ENCODE data around the gene XYLB. TPM values are rescaled to one million over a fixed set of nuclear protein-coding genes. Genes with fewer than 3 reads are reported as not detected.

The XYLB gene
- total RNA-seq, 1 experiment from 2014 or later, result 14.0 TPM

DNA sequence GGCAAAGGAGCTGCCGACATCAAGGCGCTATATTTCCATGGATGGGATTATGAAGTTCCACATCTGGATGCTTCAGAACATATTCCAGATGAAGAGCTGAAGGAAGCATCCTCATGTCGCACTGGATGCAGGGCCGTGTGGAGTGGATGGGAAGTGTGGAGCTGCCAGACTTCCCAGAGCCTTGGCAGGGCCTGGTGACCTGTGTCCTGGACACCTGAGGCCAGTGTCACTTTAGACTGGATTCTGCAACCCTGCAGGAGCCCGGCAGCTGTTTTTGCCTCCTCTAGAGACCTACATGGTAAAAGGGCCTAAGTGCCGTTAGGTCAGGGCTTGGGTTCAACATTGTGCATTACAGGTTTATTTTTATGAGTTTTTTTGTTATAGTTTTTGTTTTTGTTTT, 11.3 kb upstream of the XYLB start:
- no peaks in the 10 kb centered on the region for H3K79me2 ChIP-seq (ENCODE audit: insufficient read depth, low read length)
- TF ChIP-seq, protein P1, sequence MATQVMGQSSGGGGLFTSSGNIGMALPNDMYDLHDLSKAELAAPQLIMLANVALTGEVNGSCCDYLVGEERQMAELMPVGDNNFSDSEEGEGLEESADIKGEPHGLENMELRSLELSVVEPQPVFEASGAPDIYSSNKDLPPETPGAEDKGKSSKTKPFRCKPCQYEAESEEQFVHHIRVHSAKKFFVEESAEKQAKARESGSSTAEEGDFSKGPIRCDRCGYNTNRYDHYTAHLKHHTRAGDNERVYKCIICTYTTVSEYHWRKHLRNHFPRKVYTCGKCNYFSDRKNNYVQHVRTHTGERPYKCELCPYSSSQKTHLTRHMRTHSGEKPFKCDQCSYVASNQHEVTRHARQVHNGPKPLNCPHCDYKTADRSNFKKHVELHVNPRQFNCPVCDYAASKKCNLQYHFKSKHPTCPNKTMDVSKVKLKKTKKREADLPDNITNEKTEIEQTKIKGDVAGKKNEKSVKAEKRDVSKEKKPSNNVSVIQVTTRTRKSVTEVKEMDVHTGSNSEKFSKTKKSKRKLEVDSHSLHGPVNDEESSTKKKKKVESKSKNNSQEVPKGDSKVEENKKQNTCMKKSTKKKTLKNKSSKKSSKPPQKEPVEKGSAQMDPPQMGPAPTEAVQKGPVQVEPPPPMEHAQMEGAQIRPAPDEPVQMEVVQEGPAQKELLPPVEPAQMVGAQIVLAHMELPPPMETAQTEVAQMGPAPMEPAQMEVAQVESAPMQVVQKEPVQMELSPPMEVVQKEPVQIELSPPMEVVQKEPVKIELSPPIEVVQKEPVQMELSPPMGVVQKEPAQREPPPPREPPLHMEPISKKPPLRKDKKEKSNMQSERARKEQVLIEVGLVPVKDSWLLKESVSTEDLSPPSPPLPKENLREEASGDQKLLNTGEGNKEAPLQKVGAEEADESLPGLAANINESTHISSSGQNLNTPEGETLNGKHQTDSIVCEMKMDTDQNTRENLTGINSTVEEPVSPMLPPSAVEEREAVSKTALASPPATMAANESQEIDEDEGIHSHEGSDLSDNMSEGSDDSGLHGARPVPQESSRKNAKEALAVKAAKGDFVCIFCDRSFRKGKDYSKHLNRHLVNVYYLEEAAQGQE (IDR thresholded peaks at IDR 0.05; ENCODE audit: low read depth), result no peak
- ChIA-PET POLR2A (no interaction called here), RAD21 (ENCODE audit: low non-redundant PET in 1 of 2, low total read pairs in 2 of 2, uncharacterized antibody in 2 of 2, unreplicated experiment in 2 of 2) (no interaction called here), CTCF (interaction anchor here (0.9 to 1.7 kb wide), 2 partner anchors 11 to 37 kb away, joined by 3 to 5 read pairs; partner anchors contain the start of gene XYLB)
- H3K4me3 ChIP-seq (replicated peaks in 1 of 2; ENCODE audit: low read depth in 1 of 2, low read length in 2 of 2), result no peak overlapping the region
- no peak overlapping the region for H3K27ac ChIP-seq (ENCODE audit: low read depth, low read length)
- no peaks in the 10 kb centered on the region for H3K9me3 ChIP-seq (ENCODE audit: control insufficient read depth in 1 of 2, insufficient read depth in 1 of 2, low read depth in 1 of 2, low read length in 2 of 2)
- no peaks in the 10 kb centered on the region for H3K36me3 ChIP-seq (ENCODE audit: control insufficient read depth in 1 of 2, insufficient read depth in 2 of 2, low read length in 2 of 2)
- DNase-seq (ENCODE audit: low read depth, low spot score) (no peak), ATAC-seq (no peak)
- H3K9ac ChIP-seq (ENCODE audit: low read length), result no peak overlapping the region
- H4K20me1 ChIP-seq (ENCODE audit: insufficient read depth), result no peaks in the 10 kb centered on the region
- no TSS peak for BruUV-seq (replicated peaks)
- no peaks in the 10 kb centered on the region for H3K27me3 ChIP-seq (ENCODE audit: insufficient read depth, low read length)
- no peak overlapping the region for H3K4me2 ChIP-seq (ENCODE audit: low read length)
- H3K4me1 ChIP-seq (ENCODE audit: control insufficient read depth in 1 of 2, insufficient read depth in 2 of 2, low read length in 2 of 2), result no peaks in the 10 kb centered on the region
- H3K9me2 ChIP-seq (ENCODE audit: insufficient read depth), result no peaks in the 10 kb centered on the region
- H2AFZ ChIP-seq (ENCODE audit: low read depth, low read length, poor library complexity, severe bottlenecking), result no peak overlapping the region
- intact Hi-C loops (cut with micrococcal nuclease), result no loop called here

DNA sequence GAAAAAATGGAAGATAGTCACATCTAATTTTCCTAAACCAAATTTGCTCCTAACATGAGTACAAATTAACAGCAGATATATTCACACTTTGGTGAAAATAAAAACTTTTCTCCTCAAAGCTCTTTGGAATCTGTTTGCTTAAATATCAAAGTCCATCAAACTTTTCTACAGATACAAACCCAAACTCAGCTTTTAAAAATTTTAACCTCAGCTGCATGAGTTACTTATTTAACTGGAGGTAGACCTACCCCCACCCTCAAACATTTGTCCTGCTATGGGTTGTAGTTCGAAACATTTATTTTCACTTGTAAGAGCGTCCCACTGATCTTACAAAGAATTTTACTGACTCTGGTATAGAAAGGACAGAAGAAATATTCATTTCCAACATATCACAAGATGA, 8.9 kb upstream of the XYLB start:
- intact Hi-C loops (cut with micrococcal nuclease), result no loop called here
- no peaks in the 10 kb centered on the region for H3K4me1 ChIP-seq (ENCODE audit: control insufficient read depth in 1 of 2, insufficient read depth in 2 of 2, low read length in 2 of 2)
- ChIA-PET RAD21 (ENCODE audit: low non-redundant PET in 1 of 2, low total read pairs in 2 of 2, uncharacterized antibody in 2 of 2, unreplicated experiment in 2 of 2) (no interaction called here), CTCF (no interaction called here), POLR2A (interaction anchor here (1.0 kb wide), 1 partner anchor 9 kb away, joined by 3 read pairs; the partner anchor contains the start of gene XYLB)
- no peak overlapping the region for H3K27ac ChIP-seq (ENCODE audit: low read depth, low read length)
- H3K9ac ChIP-seq (ENCODE audit: low read length), result no peak overlapping the region
- no peaks in the 10 kb centered on the region for H3K27me3 ChIP-seq (ENCODE audit: insufficient read depth, low read length)
- H4K20me1 ChIP-seq (ENCODE audit: insufficient read depth), result no peaks in the 10 kb centered on the region
- TF ChIP-seq EZH2 (IDR thresholded peaks at IDR 0.05), result no peak
- TF ChIP-seq, protein P2, sequence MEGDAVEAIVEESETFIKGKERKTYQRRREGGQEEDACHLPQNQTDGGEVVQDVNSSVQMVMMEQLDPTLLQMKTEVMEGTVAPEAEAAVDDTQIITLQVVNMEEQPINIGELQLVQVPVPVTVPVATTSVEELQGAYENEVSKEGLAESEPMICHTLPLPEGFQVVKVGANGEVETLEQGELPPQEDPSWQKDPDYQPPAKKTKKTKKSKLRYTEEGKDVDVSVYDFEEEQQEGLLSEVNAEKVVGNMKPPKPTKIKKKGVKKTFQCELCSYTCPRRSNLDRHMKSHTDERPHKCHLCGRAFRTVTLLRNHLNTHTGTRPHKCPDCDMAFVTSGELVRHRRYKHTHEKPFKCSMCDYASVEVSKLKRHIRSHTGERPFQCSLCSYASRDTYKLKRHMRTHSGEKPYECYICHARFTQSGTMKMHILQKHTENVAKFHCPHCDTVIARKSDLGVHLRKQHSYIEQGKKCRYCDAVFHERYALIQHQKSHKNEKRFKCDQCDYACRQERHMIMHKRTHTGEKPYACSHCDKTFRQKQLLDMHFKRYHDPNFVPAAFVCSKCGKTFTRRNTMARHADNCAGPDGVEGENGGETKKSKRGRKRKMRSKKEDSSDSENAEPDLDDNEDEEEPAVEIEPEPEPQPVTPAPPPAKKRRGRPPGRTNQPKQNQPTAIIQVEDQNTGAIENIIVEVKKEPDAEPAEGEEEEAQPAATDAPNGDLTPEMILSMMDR (IDR thresholded peaks at IDR 0.05 in 2 of 3, conservative IDR thresholded peaks at IDR 0.05 in 1 of 3; ENCODE audit: borderline replicate concordance in 1 of 3, insufficient read depth in 1 of 3, low read depth in 2 of 3, low read length in 2 of 3), result no peak
- TF ChIP-seq, protein P3, sequence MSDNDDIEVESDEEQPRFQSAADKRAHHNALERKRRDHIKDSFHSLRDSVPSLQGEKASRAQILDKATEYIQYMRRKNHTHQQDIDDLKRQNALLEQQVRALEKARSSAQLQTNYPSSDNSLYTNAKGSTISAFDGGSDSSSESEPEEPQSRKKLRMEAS (IDR thresholded peaks at IDR 0.05), result no peak
- TF ChIP-seq SIN3A (IDR thresholded peaks at IDR 0.05; ENCODE audit: low read depth), result no peak
- no peak for TF ChIP-seq CBX3 (IDR thresholded peaks at IDR 0.05; ENCODE audit: low read depth)
- DNase-seq (ENCODE audit: low read depth, low spot score) (no peak), ATAC-seq (no peak)
- no peak overlapping the region for H3K4me2 ChIP-seq (ENCODE audit: low read length)
- no peak overlapping the region for H3K4me3 ChIP-seq (replicated peaks in 1 of 2; ENCODE audit: low read depth in 1 of 2, low read length in 2 of 2)
- BruUV-seq (replicated peaks), result no TSS peak
- H2AFZ ChIP-seq (ENCODE audit: low read depth, low read length, poor library complexity, severe bottlenecking), result no peak overlapping the region
- no peaks in the 10 kb centered on the region for H3K9me2 ChIP-seq (ENCODE audit: insufficient read depth)
- H3K9me3 ChIP-seq (ENCODE audit: control insufficient read depth in 1 of 2, insufficient read depth in 1 of 2, low read depth in 1 of 2, low read length in 2 of 2), result no peaks in the 10 kb centered on the region
- H3K36me3 ChIP-seq (ENCODE audit: control insufficient read depth in 1 of 2, insufficient read depth in 2 of 2, low read length in 2 of 2), result no peaks in the 10 kb centered on the region
- no peaks in the 10 kb centered on the region for H3K79me2 ChIP-seq (ENCODE audit: insufficient read depth, low read length)
